ENCODE data around the gene ADM.

ADM gene

GRCh38 chr11:10349281-10349665, 44.4 kb downstream of the ADM start:
- no peak for DNase-seq
- Histone ChIP-seq H3K36me3 (replicated peaks; ENCODE audit: insufficient read depth, low read length) (no peaks in the 10 kb centered on the region), H3K4me2 (ENCODE audit: low read depth, low read length) (no peak overlapping the region), H3K4me3 (ENCODE audit: low read length) (no peak overlapping the region), H3K9ac (ENCODE audit: low read length) (no peak overlapping the region), H4K20me1 (ENCODE audit: insufficient read depth, low read length) (no peaks in the 10 kb centered on the region), H3K79me2 (ENCODE audit: low read length) (no peaks in the 10 kb centered on the region), H3K9me2 (replicated peaks; ENCODE audit: insufficient read depth, low read length) (no peaks in the 10 kb centered on the region), H3F3A (ENCODE audit: insufficient read depth, low read length) (no peaks in the 10 kb centered on the region), H3K9me3 (replicated peaks; ENCODE audit: insufficient read depth, low read length) (no peaks in the 10 kb centered on the region), H3K27ac (ENCODE audit: low read length) (no peak overlapping the region), H3K4me1 (ENCODE audit: low read length) (no peaks in the 10 kb centered on the region), H3K27me3 (replicated peaks; ENCODE audit: insufficient read depth, low read length) (no peaks in the 10 kb centered on the region), H2AFZ (ENCODE audit: low read length) (no peak overlapping the region)
- TF ChIP-seq EZH2phosphoT487 (IDR thresholded peaks at IDR 0.05; ENCODE audit: low read length) (no peak), CTCF (IDR thresholded peaks at IDR 0.05; ENCODE audit: low read length) (no peak), EZH2 (optimal IDR thresholded peaks at IDR 0.05; ENCODE audit: low read depth, low read length) (no peak)

GRCh38 chr11:10349806-10350205, 44.9 kb downstream of the ADM start:
- no peaks in the 10 kb centered on the region for H3K36me3 ChIP-seq (replicated peaks; ENCODE audit: insufficient read depth, low read length)
- no peak for DNase-seq
- H3K4me1 ChIP-seq (ENCODE audit: low read length) = no peaks in the 10 kb centered on the region
- no peak overlapping the region for H3K4me3 ChIP-seq (ENCODE audit: low read length)
- no peaks in the 10 kb centered on the region for H3K9me2 ChIP-seq (replicated peaks; ENCODE audit: insufficient read depth, low read length)
- no peaks in the 10 kb centered on the region for H3K27me3 ChIP-seq (replicated peaks; ENCODE audit: insufficient read depth, low read length)
- no peaks in the 10 kb centered on the region for H4K20me1 ChIP-seq (ENCODE audit: insufficient read depth, low read length)
- no peak overlapping the region for H2AFZ ChIP-seq (ENCODE audit: low read length)
- no peaks in the 10 kb centered on the region for H3K79me2 ChIP-seq (ENCODE audit: low read length)
- no peak overlapping the region for H3K27ac ChIP-seq (ENCODE audit: low read length)
- H3K9me3 ChIP-seq (replicated peaks; ENCODE audit: insufficient read depth, low read length) = no peaks in the 10 kb centered on the region
- H3K4me2 ChIP-seq (ENCODE audit: low read depth, low read length) = no peak overlapping the region
- no peak overlapping the region for H3K9ac ChIP-seq (ENCODE audit: low read length)
- TF ChIP-seq CTCF (IDR thresholded peaks at IDR 0.05; ENCODE audit: low read length) = no peak
- TF ChIP-seq EZH2phosphoT487 (IDR thresholded peaks at IDR 0.05; ENCODE audit: low read length) = no peak
- no peak for TF ChIP-seq EZH2 (optimal IDR thresholded peaks at IDR 0.05; ENCODE audit: low read depth, low read length)
- H3F3A ChIP-seq (ENCODE audit: insufficient read depth, low read length) = no peaks in the 10 kb centered on the region

GRCh38 chr11:10350334-10350733, 45.5 kb downstream of the ADM start:
- no peak for DNase-seq
- Histone ChIP-seq H3K36me3 (replicated peaks; ENCODE audit: insufficient read depth, low read length) (no peaks in the 10 kb centered on the region), H4K20me1 (ENCODE audit: insufficient read depth, low read length) (no peaks in the 10 kb centered on the region), H3K27ac (ENCODE audit: low read length) (no peak overlapping the region), H3K9ac (ENCODE audit: low read length) (no peak overlapping the region), H3F3A (ENCODE audit: insufficient read depth, low read length) (no peaks in the 10 kb centered on the region), H3K27me3 (replicated peaks; ENCODE audit: insufficient read depth, low read length) (no peaks in the 10 kb centered on the region), H3K79me2 (ENCODE audit: low read length) (no peaks in the 10 kb centered on the region), H3K4me3 (ENCODE audit: low read length) (no peak overlapping the region), H3K9me3 (replicated peaks; ENCODE audit: insufficient read depth, low read length) (no peaks in the 10 kb centered on the region), H3K9me2 (replicated peaks; ENCODE audit: insufficient read depth, low read length) (no peaks in the 10 kb centered on the region), H3K4me2 (ENCODE audit: low read depth, low read length) (no peak overlapping the region), H3K4me1 (ENCODE audit: low read length) (no peaks in the 10 kb centered on the region), H2AFZ (ENCODE audit: low read length) (no peak overlapping the region)
- no peak for TF ChIP-seq EZH2 (optimal IDR thresholded peaks at IDR 0.05; ENCODE audit: low read depth, low read length)
- TF ChIP-seq CTCF (IDR thresholded peaks at IDR 0.05; ENCODE audit: low read length) = no peak
- no peak for TF ChIP-seq EZH2phosphoT487 (IDR thresholded peaks at IDR 0.05; ENCODE audit: low read length)

Data from MM.1S (cell line).